ENCODE data around the gene HTR6.
A peak's percentile ranks its signal among the peaks of the same experiment; 100 is the strongest.

The HTR6 gene

DNA sequence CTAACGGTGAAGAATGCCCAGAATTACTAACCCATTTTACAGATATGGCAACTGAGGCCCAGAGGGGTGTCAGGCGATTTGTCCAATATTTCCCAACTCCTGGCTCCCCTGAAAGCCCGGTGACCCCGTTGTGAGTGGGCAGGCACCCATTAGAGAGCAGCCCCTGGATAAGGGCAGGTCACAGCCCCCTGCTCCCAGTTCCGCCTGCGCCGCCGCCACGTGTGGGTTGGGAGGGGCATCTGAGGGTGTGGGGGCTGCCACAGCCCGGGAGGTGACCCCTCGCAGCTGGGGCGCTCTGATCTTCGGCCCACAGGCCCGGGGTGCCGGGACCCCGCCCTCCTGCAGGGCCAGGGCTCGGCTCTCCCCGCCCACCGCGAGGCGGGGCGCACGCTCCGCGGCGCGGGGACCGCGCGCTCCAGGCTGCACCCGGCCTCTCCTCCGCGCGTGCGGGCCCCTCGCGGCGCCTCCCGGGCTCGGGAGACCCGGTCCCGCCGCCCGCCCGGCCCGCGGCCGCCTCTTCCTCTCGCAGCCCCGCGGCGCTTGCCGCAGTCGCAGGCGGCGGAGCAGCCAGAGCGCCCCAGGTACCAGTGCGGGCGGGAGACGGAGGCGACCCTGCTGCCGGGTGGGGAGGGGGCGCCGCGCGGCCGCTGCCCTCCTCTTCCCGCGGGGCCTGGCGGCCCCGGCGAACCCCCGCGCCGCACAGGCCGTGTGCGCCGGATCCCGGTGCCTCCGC lies at the start of gene HTR6:
Gene HTR6 (plus strand): TSS at position 423 of the 733 bp plus-strand sequence. CDS start 879 bp downstream, outside the sequence.
- Histone ChIP-seq H3K36me3 (ENCODE audit: insufficient read depth, low read length) (no peaks in the 10 kb centered on the region), H3K9ac (ENCODE audit: insufficient read length) (no peak within 1 kb of the TSS), H3K4me3 (peak within 1 kb of the TSS; percentile 22; the same call in 1 of the 2 replicates), H3K27ac (no peak within 1 kb of the TSS), H3K9me3 (ENCODE audit: low read depth, low read length) (no peaks in the 10 kb centered on the region)
- TF ChIP-seq POLR2AphosphoS5 (IDR thresholded peaks at IDR 0.05; ENCODE audit: borderline replicate concordance, low read depth, low read length) = no peak
- DNase-seq (ENCODE audit: low read depth, low spot score) = no peak

DNA sequence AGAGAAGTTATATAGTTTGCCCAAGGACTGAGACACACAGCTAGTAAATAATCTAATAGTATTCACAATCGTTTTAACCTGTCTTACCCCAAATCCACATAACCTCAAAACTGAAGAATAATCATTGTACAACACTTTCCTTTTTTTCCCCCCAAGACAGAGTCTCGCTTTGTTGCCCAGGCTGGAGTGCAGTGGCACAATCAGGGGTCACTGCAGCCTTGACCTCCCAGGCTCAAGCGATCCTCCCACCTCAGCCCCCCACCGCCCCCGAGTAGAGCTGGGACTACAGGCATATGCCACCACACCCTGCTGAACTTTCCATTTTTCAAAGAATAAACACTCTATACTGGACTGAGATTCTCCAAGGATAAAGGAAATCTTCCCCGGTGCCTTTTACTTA lies 49.2 kb upstream of the HTR6 start:
- H3K4me3 ChIP-seq = no peak overlapping the region
- H3K36me3 ChIP-seq (ENCODE audit: insufficient read depth, low read length) = peaks cover 5% of the 10 kb centered on the region; the same call in 1 of the 2 replicates
- no peak overlapping the region for H3K9ac ChIP-seq (ENCODE audit: insufficient read length)
- no peak for TF ChIP-seq POLR2AphosphoS5 (IDR thresholded peaks at IDR 0.05; ENCODE audit: borderline replicate concordance, low read depth, low read length)
- TF ChIP-seq FOXP2 (optimal IDR thresholded peaks at IDR 0.05; ENCODE audit: control extremely low read depth, extremely low read length, insufficient read depth) = no peak
- TF ChIP-seq EZH2 (IDR thresholded peaks at IDR 0.05) = no peak
- H3K9me3 ChIP-seq (ENCODE audit: low read depth, low read length) = no peaks in the 10 kb centered on the region
- H3K27ac ChIP-seq = no peak overlapping the region
- DNase-seq (ENCODE audit: low read depth, low spot score) = no peak

DNA sequence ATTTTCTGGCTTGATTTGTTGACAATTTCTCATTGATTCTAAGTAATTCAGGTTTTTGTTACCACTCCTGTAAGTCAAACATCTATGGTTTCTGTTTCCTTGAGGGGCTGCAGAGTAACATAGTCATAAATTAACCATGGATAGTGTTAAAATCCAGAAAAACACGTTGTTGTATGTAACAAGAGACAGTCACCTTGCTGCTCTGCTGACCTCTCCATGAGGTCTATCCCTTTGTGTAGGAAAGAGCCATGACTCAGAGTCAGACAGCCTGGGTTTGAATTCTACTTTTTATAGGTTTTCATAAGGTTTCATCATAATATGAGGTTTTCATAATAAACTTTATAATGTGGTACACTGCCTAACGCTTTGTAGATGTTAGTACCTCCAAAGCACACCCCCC lies 48.2 kb upstream of the HTR6 start:
- Histone ChIP-seq H3K9ac (ENCODE audit: insufficient read length) (no peak overlapping the region), H3K9me3 (ENCODE audit: low read depth, low read length) (no peaks in the 10 kb centered on the region), H3K4me3 (no peak overlapping the region), H3K27ac (0 out of 2 replicates have a peak overlapping the region, but pooled peaks have one; percentile 26), H3K36me3 (ENCODE audit: insufficient read depth, low read length) (peaks cover 5% of the 10 kb centered on the region; the same call in 1 of the 2 replicates)
- TF ChIP-seq FOXP2 (optimal IDR thresholded peaks at IDR 0.05; ENCODE audit: control extremely low read depth, extremely low read length, insufficient read depth) (no peak), EZH2 (IDR thresholded peaks at IDR 0.05) (no peak), POLR2AphosphoS5 (IDR thresholded peaks at IDR 0.05; ENCODE audit: borderline replicate concordance, low read depth, low read length) (no peak)
- no peak for DNase-seq (ENCODE audit: low read depth, low spot score)

DNA sequence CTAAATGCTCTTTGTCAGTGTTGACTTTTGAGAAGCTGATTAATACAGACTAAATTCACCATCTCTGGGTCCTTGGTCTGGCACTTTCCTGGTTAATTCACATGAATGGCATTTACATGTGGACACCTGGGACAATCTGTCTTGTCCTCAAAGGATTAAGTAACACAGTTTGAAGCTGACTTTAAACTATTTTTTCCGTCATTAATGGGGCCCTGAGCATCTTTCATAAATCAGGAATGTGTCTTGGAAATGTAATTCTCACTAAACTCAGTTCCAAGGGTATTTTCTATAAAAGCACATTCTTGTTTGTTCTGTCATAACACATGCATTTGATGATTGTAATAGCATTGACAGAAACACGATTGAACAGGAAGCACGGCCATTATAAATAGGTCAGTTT lies 47.3 kb upstream of the HTR6 start:
- TF ChIP-seq POLR2AphosphoS5 (IDR thresholded peaks at IDR 0.05; ENCODE audit: borderline replicate concordance, low read depth, low read length) (no peak), EZH2 (IDR thresholded peaks at IDR 0.05) (no peak), FOXP2 (optimal IDR thresholded peaks at IDR 0.05; ENCODE audit: control extremely low read depth, extremely low read length, insufficient read depth) (no peak)
- no peaks in the 10 kb centered on the region for H3K9me3 ChIP-seq (ENCODE audit: low read depth, low read length)
- H3K9ac ChIP-seq (ENCODE audit: insufficient read length) = no peak overlapping the region
- H3K36me3 ChIP-seq (ENCODE audit: insufficient read depth, low read length) = peaks cover 10% of the 10 kb centered on the region
- DNase-seq (ENCODE audit: low read depth, low spot score) = no peak
- H3K27ac ChIP-seq = no peak overlapping the region
- H3K4me3 ChIP-seq = no peak overlapping the region

DNA sequence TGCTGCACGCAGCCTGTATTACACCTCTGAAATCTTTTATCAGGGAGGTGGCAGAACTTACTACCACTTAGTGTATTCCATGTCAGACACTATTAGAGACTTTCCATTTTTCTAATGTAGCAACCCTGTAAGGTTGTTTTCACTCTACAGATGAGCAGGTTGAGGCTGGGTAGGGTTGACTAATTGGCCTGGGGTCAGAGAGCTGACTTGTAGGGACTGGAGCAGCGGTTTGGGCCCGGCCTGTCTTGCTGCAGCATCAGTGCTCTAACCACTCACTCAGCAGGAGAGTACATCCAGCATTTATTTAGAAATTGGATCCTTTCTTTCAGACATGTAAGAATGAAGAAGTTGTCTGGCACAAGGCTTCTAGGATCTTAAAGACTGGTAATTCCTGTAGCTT lies 46.2 kb upstream of the HTR6 start:
- Histone ChIP-seq H3K9ac (ENCODE audit: insufficient read length) (no peak overlapping the region), H3K9me3 (ENCODE audit: low read depth, low read length) (no peaks in the 10 kb centered on the region), H3K27ac (no peak overlapping the region), H3K36me3 (ENCODE audit: insufficient read depth, low read length) (peaks cover 14% of the 10 kb centered on the region), H3K4me3 (no peak overlapping the region)
- TF ChIP-seq POLR2AphosphoS5 (IDR thresholded peaks at IDR 0.05; ENCODE audit: borderline replicate concordance, low read depth, low read length) (no peak), EZH2 (IDR thresholded peaks at IDR 0.05) (no peak), FOXP2 (optimal IDR thresholded peaks at IDR 0.05; ENCODE audit: control extremely low read depth, extremely low read length, insufficient read depth) (no peak)
- no peak for DNase-seq (ENCODE audit: low read depth, low spot score)

DNA sequence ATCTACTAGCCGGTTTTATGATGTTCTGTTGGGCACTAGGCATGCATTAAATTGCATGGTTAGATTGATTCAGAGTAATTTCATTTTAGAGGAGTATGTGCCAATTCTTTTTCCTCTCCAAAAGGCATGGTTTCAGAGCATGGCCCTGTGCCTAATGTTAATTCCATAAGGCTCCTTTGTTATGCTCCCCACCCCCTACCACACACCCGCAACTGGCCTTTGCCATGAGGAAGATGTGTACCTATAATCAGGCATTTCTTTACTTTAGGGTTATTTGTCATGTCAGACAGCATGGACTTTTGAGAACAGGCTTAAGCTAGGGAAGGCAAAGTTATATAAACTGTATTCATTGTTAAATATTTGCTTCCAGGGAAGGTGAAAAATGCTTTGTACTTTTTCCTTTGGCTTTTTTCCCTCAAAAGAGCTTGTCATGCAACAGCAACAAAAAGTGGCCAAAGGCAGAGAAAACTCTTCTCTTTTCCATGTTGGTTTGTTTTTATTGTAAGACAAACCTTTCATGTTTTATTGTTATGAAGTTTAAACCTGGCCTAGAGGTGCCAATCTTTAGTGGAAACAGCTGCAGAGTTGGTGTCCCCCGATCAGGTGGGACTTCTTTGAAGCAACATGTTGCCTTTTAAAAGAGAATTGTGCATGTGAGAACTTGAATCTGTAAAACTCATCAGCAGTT lies 44.8 kb upstream of the HTR6 start:
- no peak overlapping the region for H3K27ac ChIP-seq
- no peak overlapping the region for H3K4me3 ChIP-seq
- DNase-seq (ENCODE audit: low read depth, low spot score) = no peak
- no peak overlapping the region for H3K9ac ChIP-seq (ENCODE audit: insufficient read length)
- no peak for TF ChIP-seq EZH2 (IDR thresholded peaks at IDR 0.05)
- peaks cover 22% of the 10 kb centered on the region for H3K36me3 ChIP-seq (ENCODE audit: insufficient read depth, low read length)
- H3K9me3 ChIP-seq (ENCODE audit: low read depth, low read length) = no peaks in the 10 kb centered on the region

DNA sequence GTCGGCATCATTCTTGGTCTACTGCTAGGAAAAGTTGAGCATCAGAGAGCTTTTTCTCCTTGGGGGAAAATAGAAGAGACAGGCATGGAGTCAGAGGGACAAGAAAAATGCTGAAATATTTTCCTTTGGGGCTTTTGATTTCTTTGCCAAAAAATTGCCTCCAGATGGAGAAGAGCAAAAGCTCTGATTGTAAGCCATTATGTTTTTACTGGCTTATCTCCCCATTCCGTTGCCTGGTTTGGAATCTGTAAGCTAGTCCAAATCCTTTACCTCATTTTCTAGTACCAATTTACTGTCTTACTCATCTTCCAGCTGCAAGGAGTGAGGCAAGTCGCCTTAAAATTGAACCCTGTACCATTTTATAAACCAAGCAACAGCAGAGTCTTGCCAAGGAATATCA lies 43.9 kb upstream of the HTR6 start:
- Histone ChIP-seq H3K9me3 (ENCODE audit: low read depth, low read length) (no peaks in the 10 kb centered on the region), H3K9ac (ENCODE audit: insufficient read length) (no peak overlapping the region), H3K36me3 (ENCODE audit: insufficient read depth, low read length) (peaks cover 32% of the 10 kb centered on the region), H3K4me3 (no peak overlapping the region), H3K27ac (no peak overlapping the region)
- no peak for DNase-seq (ENCODE audit: low read depth, low spot score)
- no peak for TF ChIP-seq POLR2AphosphoS5 (IDR thresholded peaks at IDR 0.05; ENCODE audit: borderline replicate concordance, low read depth, low read length)

DNA sequence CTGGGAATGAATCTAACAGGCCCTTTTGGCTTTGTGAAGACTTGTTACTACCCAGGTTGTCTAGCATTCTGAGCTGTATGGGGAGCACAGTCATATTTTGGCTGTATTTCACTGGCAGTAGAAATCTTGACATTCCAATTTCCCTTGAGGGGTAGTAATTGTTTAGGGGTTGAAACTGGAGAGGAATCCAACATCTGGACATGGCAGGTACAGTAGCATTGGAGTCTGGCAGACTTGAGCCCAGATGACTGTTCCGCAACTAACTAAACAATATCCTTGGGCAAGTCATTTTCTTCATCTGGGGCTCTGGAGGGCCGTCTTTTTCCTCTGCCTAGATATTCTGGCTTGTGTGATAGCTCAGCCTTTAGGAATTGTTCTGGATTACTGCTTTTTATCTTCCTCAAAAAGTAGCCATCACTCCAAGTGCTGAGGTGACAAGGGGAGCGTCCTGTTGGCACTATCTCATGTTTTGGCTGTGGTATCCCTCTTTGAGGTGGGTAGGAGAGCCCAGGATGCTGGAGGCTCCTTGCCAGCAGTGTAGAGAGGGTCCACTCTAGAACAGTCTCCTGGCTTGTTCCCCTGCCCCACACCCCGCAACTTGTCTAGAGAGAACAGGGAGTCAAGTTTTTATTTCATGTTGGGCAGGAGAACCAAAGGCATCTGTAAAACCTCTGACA lies 43.3 kb upstream of the HTR6 start:
- no peak overlapping the region for H3K9ac ChIP-seq (ENCODE audit: insufficient read length)
- DNase-seq (ENCODE audit: low read depth, low spot score) = no peak
- TF ChIP-seq FOXP2 (optimal IDR thresholded peaks at IDR 0.05; ENCODE audit: control extremely low read depth, extremely low read length, insufficient read depth) = no peak
- TF ChIP-seq EZH2 (IDR thresholded peaks at IDR 0.05) = no peak
- TF ChIP-seq POLR2AphosphoS5 (IDR thresholded peaks at IDR 0.05; ENCODE audit: borderline replicate concordance, low read depth, low read length) = no peak
- H3K4me3 ChIP-seq = no peak overlapping the region
- peaks cover 38% of the 10 kb centered on the region for H3K36me3 ChIP-seq (ENCODE audit: insufficient read depth, low read length)
- no peak overlapping the region for H3K27ac ChIP-seq
- H3K9me3 ChIP-seq (ENCODE audit: low read depth, low read length) = no peaks in the 10 kb centered on the region

Data from SK-N-MC (cell line).